HG02798 (cell line): ENCODE measurements around the gene MCTP2.

ENCODE experiments used
- ATAC-seq: cut with Tn5 transposase; IDR thresholded peaks from one replicate; pipeline ENCODE4 v1.9.1; 2021; ENCODE audit warnings: mild to moderate bottlenecking; ENCODE audit not compliant: unreplicated experiment, poor library complexity

Gene MCTP2

DNA sequence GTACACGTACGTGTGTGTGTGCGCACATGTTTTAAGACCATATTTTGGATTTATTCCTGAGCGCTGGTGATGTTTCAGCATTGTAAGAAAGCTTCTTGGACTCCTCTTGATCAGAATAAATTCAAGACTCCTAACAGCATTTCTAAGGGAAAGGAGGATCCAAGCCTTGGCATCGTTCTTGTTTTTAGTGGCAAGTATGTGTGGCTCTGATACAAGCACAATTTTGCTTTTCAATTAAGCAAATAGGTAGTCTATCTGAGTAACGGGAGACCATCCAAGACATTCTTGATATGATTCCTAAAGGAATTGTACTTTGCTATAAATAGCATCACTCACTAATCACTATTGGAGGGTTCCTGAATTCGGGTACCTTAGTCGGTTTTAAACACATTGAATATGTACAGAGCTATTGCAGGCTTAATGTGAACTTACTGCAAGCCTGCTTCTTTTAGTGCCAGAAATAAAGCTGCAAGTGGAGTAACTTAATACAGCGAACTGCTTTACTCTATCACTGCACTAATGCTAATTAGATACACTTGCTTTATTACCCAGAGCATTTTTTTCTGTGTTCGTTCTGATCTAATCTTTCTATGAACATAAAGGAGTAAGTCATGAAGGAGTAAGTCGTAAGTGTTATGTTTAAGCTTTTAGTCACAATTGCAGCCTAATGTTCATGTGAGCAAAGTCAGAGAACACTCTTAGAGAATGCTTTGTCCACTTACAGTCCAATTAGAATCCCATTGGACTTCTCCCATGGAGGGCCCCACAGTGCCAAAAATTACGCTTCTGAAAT, 186.3 kb downstream of the MCTP2 start:
- no peak for ATAC-seq

DNA sequence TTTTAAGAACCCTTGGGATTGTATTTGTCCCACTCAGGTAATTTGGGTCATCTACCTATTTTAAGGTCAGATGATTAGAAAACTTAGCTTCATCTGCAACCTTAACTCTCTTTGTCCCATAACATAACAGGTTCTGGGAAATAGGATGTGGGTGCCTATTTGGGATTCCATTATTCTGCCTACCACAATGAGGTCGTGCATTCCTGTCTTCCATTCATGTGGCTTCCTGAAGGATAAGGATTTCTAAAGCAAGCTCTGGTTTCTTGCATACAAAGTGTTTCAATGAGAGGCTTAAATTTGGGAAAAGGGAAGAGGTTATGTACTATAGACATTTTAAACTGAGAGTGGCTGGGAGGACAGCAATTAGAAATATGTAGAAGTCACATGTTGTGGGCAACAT, 190.3 kb downstream of the MCTP2 start:
- no peak for ATAC-seq

DNA sequence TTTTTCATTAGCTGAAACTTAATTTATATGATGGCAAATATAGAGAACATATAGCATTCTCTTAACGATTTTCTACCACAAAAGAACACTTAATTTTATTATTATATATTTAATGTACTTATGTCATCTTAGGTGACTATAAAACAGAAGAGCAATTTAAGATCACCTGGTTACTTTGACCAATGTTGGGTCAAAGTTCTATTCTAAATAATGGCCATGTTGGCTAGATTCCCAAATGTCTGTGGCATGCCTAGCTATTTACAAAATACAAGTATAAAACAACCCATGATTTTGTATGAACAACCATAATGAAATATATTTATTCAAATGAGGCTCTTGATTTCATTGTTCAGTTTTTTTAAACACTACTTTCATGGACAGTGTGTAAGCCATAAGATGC, 200.9 kb downstream of the MCTP2 start:
- ATAC-seq, result no peak

DNA sequence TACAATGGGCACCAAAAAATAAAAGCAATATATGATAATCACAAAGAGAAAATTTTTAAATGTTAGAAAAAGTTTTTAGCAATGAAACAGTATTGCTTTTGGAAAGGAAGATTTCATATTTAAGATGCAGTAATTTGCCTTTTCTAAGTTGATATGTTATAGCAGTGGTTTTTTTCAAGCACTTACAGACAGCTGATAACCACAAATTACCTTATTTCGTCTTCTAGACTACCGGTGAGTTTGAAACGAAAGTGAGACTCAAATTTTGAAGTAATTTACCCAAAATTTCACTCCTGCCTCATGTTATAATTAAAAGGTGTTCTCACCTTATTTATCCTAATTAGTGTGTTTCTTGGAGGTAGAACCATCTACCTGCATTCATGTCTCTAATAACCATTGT, 207.8 kb downstream of the MCTP2 start:
- no peak for ATAC-seq

DNA sequence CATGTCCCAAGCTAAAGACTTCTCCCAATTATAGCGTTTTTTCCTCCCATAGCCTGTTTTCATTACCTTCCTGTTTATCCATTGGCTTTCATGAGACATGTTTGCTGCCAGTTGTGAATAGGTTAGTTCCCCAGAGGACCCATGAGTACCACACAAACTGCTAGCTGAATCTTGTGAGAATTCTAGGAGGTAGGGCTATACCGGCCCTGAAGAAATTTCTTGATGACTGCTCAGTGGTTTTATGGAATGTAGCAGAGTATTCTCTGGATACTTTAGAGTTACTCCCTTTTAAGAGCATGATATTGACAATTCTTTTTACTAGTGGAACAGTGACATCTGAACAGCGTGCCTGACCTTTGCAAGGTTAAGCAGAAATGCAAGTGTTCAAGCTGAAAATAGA, 210.4 kb downstream of the MCTP2 start:
- ATAC-seq, result no peak

DNA sequence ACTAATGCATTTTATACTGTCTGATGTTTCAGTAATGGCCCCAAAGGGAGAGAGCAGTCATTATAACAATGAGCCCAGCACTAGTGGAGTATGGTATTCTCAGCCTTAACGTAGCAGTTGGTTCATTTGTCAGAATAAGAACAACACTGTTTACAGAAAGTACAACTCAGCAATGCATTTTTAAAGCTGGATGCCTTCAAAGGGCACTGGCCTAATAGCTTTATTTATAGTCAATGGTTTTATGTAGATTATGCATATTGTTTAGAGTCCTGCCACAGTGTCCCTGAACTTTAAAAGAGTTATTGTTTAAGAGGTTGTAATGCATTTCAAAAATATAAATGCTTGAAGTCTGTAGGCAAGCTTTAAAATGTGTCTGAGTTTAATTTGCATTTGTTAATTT, 211.1 kb downstream of the MCTP2 start:
- no peak for ATAC-seq

DNA sequence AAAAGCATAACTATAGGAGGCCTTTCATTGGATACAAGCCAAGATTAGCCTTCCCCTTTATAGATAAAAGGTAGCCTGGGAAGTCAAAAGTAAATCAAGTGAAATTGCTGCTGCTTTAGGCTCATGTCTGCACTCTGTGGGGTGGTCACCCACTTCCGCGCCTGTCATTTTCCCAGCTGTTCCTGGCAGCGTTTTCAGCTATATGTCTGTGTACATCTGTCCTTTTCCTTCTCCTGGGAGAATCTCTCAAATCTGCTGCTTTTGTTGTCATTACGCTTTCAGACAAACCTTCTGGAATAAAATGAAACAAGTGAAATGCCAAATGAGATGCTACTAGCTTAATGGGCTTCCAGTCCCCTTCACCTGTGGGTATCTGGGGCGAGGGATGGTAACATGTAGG, 211.8 kb downstream of the MCTP2 start:
- ATAC-seq, result no peak

DNA sequence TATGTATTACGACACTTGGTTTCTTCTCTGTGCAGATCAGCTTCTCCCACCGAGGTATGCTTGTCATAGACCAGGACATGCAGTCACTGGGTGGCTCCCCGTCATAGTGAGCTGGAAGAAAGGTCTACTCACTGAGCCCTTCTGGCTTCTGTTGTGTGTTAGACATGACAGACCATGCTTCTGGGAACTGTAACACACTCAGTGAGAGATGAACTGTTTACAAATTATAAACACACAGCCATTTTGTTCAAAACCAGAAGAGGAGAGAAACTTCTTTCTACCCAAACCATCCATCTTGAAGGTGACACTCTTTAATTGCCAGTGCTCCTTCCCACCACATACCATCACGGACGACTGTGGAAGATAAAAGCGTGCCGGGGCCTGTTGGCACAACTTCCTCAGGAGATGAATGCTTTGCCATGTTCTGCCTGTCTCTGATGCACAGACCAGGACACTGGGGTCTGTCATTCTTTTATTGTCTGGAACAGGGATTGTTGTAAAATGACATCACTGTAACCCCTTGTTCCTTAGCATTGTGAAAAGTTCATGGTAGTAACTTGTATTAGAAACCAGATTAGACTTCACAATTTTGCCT, 214.3 kb downstream of the MCTP2 start:
- no peak for ATAC-seq

DNA sequence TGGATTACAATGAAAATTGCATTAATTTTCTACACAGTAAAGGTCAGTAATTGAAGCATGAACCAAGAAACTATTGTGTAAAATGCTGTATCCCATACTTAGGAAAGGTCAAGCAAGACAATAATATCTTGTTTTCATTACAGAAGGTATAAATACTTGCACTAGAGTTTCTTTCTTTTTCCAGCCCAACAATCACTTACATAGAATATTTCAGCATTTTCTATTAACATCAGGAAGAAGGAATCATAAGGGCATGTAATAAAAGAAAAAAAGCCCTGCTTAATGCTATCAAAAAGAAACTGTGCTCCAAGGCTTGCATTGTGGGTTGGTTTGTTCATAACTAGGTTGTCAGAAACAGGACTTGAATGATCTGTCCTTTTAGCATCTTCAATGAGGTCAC, 215.1 kb downstream of the MCTP2 start:
- no peak for ATAC-seq

DNA sequence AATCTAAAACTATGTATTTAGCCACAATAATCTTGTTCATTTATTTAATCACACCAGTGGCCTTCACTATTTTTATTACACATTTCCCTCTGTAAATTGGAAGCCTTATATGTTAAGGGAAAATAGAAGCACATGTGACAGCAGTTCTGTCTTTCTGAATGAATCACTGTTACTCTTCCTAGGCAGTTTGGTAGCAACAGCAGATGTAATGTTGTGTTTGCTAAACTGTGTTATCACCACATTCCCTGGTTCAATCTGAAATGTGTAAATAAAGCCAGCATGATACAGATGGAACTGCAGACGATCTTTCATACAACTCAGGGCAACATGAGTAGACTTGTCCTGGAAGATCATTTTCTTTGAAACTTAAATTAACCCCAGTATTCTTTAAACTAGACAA, 220.1 kb downstream of the MCTP2 start:
- ATAC-seq, result no peak

DNA sequence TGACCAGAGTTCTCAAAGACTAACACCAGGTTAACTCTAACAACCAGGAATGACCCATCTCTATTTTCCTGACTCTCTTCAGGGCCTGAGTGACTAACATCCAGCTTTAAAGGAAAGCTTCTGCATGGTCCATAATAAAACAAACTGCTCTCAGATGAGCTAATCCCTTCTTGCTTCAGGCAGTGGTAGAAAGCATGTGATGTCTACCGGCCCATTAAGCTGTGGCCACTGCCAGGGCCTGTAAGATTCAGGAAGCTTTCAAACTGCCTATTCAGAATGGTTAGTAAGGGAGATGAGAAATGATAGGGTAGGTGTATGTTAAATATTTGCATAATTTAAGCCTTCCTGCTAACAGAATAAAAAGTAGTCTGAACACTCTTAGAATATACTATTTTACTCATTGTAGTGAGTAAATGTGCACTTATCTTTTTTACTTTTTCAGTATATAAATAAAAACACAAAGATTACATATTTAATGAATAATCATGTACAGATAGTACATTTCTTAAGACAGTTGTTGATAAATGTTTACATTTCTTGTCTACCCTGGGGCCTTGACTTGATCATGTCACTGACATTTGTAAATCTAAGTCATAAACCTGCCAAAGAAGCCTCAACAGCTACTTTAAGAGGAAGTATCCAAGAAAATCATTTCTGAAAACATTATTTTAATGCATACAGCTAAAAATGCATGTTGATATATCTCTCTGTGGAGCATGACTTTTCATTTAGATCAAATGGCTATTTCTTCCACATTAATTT, 222.0 kb downstream of the MCTP2 start:
- no peak for ATAC-seq

DNA sequence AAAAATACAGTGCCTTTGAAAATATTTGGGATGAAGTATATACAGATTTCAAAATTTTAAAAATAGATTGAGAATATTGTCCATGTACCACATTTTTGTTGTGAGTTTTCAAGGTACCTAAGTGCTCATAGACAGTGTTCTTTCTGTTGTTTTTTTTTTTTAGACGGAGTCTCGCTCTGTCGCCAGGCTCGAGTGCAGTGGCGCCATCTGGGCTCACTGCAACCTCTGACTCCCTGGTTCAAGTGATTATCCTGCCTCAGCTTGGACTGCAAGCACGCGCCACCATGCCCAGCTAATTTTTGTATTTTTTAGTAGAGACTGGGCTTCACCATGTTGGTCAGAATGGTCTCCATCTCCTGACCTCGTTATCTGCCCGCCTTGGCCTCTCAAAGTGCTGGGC, 223.9 kb downstream of the MCTP2 start:
- ATAC-seq, result no peak

DNA sequence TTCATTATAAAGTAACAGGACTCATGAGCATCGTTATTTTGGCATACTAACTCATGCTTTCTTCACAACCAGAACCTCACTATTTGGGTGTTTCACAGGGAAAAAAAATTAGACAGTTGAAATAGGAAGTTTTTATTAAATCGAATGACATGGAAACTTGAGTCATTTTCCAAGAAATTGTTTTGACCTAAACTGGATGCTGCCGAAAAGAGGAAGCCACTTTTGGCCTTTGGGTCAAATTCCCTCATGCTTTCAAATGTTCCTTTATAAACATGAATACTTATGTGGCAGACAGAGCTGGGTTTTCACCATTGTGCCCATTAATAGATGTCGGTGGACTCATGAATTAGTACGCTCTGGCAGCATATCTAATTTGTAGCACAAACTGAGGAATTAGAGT, 224.9 kb downstream of the MCTP2 start:
- no peak for ATAC-seq

DNA sequence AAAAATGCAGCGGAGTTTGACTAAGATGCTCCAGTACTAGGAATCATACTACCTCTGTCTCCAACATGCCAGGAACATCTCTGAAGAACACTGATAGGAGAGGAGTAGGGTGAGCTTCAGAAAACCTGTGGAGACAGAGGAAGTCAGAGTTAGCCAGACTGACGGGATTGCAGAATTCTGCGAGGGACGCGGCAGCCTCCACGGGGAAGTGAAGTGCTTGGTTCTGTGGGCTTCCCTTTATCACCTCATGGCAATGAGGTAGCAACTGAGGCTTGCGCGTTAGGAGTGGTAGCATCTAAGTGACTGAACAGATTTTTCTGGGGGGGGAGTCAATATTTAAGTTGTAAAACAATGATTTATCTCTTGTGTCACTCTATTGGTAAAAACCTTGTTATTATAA, 226.3 kb downstream of the MCTP2 start:
- ATAC-seq, result no peak

DNA sequence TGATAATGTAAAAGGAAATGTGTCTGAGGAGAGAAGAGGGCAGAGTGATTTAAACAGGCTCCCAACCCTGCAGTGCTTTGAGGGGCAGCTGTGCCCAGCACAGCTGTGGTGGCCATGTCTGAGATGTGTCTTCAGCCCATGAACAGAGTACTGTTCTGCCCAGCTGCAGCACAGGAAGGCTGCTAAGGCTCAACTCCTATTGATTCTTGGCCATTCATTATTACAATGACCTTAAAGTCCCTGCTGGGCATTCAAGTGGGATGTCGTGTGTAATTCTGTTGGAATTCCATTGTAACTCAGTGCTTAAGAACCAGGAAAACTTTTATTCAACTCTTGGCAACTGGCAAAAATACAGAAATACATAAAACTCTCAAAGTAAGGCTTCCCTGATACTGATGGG, 229.3 kb downstream of the MCTP2 start:
- no peak for ATAC-seq

DNA sequence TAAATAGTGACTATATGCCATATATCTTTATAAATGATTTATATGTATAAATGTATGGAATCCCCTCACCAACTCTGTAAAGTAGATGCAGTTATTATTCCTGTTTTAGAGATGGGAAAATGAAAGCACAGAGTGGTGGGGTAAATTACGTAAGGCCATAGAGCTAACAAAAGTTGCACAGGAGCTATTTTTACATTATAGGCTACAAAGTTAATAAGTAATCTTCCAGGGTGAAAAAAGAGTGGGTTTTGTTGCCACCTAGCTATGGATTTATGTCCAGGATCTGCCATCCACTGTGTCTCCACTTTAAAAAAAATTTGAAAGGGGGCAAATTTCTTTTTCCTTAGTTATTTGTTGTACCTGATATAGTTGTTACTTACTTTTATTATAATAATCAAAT, 235.7 kb downstream of the MCTP2 start:
- ATAC-seq, result no peak

DNA sequence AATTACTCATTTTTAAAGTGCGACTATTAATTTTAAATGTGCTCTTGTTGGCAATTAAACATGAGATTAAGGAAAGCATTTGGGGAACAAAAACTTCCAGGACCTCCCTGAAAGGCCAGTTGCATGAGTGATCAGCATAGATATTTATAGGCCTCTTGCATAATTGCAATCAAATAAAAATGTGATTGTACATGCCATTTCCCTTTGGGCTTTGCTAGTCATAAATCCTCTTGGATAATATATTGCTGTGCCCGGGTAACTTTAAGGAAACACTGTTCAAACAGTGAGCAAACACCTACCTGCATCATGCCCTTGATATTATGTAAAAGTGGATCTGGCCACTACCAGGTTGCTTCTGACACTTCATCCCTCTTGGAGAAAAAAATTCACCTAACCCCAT, 239.1 kb downstream of the MCTP2 start:
- no peak for ATAC-seq

DNA sequence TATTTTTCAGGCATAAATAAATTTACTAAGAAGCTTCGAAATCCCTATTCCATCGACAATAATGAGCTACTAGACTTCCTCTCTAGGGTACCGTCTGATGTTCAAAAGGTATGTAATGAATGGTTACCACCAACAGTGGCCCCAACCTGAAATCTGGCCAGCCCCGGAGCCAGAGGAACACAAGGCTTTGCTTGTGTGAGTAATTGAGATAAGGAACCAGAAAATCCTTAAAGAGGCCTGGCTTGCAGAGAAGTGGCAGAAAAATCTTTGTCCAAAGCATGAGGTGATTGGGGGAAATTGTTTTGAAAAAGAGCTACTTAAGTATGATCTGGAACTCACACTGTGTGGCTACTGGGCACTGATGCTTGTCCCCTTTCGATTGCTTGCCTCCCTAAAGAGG, 245.3 kb downstream of the MCTP2 start:
- no peak for ATAC-seq

DNA sequence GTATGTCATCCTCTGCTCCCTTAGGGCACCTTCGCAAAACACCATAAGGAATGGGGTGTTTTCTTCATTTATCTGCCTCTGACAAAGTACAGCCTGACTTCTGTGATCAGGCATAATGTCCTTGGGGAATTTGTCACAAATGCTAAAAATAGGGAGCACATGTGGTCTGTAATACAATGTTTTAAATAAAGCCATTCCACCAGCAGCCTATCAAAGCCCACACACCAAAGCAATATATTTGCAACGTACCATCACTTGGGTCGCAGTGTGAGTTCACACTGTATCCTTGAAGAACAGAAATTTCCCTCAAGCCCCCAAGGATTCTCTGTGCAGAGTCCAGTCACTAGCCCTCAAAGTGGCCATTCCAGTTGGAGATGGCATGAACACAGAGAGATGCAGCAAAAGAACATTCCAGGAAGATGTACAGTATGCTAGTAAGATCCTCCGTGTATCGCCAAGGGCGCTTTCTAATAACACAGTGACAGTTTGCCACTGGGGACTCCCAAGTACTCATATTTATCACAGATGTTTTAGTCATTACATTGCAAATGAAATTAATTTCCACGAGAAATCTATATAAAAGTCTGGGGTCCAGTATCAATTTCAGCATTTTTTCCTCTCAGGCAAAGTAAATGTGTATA, 246.7 kb downstream of the MCTP2 start:
- no peak for ATAC-seq

DNA sequence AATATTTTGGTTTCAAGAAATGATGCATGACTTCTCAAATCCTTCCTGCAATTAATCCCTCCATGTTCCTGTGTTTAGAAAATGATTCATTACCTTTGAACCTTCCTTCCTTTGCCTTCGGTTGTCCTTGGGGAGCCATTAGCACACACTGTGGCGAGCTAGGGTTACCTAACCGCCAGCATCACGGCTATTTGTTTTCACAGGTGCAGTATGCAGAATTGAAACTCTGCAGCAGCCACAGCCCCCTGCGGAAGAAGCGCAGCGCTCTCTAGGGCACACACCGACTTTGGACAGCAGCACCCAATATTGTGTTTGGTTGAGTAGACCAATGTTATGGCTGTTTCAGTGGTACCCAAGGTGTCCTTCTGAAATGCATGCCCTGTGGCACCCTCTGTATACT, 247.4 kb downstream of the MCTP2 start:
- ATAC-seq, result peak; percentile 62

DNA sequence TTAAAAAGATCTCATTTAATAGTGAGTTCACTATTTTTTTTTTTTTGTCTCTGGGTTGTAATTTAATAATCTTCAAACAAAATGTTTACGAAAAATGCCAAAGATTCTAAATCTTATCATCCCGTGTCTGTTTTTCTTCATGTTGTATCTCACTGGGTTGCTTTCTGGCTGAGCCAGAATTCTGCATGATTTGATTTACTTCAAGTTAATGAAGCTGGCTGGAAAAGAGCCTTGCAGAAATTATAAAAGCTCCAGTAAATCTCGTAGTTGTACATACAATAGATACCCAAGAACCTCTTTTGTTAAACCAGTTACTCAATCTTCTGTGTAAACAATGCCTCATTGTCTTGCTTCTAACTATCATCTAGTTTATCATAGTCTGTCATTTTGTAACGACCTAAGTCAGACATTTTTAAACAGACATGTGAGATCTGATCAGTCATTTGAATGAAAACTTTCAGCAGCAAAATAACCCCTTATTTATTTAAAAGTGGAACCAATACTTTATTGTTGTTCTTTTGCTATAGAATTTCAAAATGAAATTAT, 249.0 kb downstream of the MCTP2 start:
- ATAC-seq, result no peak
